GM13977 (cell line): ENCODE data around the gene TRAPPC12.

ENCODE experiments used
- DNase-seq: peaks from one replicate; pipeline ENCODE4 v3.0.0; 2012; ENCODE audit warnings: low spot score
- in situ Hi-C: fragments of 300-500 bp; cut with MboI; formaldehyde crosslinking; loops from one replicate; pipeline ENCODE4 v1.12.0; 2022; ENCODE audit warnings: low sequenced_read_pairs, low pct_unique_long_range_greater_than_20kb, mixed read lengths, inconsistent platforms; ENCODE audit not compliant: unreplicated experiment
- TF ChIP-seq, protein P1 (sequence below): IDR thresholded peaks from 2 replicates; pipeline ENCODE4 v1.5.1; 2012; ENCODE audit warnings: mild to moderate bottlenecking, control low read depth; ENCODE audit not compliant: insufficient read depth; ENCODE audit errors: extremely low read depth, missing control alignments

TRAPPC12 gene

GRCh38 chr2:3465844-3466481 lies 86.5 kb downstream of the TRAPPC12 start:
- TF ChIP-seq, protein P1, sequence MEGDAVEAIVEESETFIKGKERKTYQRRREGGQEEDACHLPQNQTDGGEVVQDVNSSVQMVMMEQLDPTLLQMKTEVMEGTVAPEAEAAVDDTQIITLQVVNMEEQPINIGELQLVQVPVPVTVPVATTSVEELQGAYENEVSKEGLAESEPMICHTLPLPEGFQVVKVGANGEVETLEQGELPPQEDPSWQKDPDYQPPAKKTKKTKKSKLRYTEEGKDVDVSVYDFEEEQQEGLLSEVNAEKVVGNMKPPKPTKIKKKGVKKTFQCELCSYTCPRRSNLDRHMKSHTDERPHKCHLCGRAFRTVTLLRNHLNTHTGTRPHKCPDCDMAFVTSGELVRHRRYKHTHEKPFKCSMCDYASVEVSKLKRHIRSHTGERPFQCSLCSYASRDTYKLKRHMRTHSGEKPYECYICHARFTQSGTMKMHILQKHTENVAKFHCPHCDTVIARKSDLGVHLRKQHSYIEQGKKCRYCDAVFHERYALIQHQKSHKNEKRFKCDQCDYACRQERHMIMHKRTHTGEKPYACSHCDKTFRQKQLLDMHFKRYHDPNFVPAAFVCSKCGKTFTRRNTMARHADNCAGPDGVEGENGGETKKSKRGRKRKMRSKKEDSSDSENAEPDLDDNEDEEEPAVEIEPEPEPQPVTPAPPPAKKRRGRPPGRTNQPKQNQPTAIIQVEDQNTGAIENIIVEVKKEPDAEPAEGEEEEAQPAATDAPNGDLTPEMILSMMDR = no peak
- DNase-seq = no peak
- in situ Hi-C loops = no loop called here

DNA sequence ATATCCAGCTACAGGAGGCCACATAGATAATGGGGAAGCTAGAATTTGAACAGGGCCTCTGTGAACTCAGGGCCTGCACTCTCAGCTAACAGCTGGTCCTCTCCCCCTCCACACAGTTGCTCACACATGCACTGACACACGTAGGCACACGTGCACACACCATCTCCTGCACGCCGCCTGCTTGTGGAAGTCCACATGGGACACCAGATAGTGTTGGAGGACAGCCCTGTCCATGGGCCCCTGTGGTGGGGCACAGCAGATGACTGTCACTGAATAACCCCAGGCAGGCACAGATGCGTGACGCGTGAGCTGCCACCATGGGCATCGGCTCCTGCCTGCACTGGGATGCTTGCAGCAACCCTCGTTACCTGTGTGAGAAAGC lies 87.0 kb downstream of the TRAPPC12 start:
- no peak for DNase-seq
- in situ Hi-C loops = no loop called here

DNA sequence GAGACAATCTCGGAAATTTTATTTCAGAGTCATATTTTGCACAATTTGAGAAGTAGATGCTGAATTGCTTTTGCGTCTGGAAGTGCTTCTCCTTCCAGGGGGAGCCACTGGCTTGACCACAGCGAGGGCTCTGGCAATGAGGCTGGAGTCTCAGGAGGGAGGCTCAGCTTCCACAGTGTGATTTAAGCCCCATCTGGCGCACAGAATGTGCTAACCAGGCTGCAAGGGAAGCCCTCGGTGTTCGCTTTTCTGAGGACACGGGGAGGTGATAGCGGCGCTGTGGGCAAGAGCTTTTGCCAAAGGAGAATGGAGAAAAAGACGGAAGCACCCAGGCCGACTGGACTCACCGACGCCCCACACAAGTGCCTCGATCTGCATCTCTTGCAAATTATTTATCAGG lies 87.5 kb downstream of the TRAPPC12 start:
- in situ Hi-C loops = no loop called here
- DNase-seq = no peak
- TF ChIP-seq, protein P1 = no peak

More for the DNA sequence above, 87.0 kb downstream of the TRAPPC12 start:
- TF ChIP-seq, protein P1 = no peak

DNA sequence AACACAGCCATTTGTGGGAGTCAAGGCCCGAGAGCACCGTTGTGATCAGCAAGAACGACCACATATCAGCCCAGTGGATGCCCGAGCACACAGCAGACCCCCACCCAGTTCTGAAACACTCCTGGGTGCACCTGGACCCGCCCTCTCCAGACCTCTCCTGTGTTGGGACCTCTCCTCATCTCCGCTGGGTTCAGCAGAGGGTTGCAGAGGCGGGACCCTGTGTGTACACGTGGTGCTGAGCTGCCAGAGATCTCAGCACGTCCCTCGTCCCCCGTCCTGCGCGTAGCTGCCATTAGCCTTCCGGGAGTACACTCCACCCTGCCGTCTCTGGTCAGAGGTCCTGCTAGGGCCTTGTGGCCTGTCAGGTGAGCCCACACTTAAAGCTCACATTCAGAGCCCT lies 88.2 kb downstream of the TRAPPC12 start:
- no peak for DNase-seq
- in situ Hi-C loops = no loop called here
- TF ChIP-seq, protein P1 = no peak

GRCh38 chr2:3468296-3468988 lies 88.9 kb downstream of the TRAPPC12 start:
- in situ Hi-C loops = no loop called here
- no peak for DNase-seq
- TF ChIP-seq, protein P1 = no peak

DNA sequence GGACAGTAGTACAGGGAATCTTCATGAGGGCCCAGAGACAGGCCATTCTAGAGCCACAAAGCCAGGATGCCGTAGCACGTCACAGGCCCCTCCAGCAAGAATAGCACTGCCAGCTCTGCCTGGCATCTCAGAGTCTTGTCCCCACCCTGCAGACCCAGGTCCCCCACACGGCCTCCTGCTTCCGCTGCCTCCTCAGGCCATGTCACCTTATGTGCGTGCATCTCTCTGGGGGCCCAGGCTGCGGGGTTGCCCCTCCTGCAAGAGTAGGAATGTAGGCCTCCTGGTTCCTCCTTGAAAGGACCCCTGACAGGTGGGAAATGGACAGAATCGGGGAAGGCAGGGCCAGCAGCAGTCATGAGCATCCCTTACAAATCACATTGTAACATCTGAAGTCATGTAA lies 90.0 kb downstream of the TRAPPC12 start:
- no peak for DNase-seq
- in situ Hi-C loops = no loop called here
- TF ChIP-seq, protein P1 = no peak
